K562 (cell line): ENCODE measurements around the gene MLLT1. TPM values are rescaled to one million over a fixed set of nuclear protein-coding genes. Genes with fewer than 3 reads are reported as not detected.

Experiments used
- ATAC-seq: fragments of 200-7000 bp; cut with Tn5 transposase; 3 replicates; pipeline ENCODE4 v1.9.1; 2020; ENCODE audit warnings: moderate library complexity
- BruUV-seq: library from RNA; stranded (reverse); fragments of 400-500 nt; replicated peaks from 2 replicates; lab custom pipeline; 2021; lab: Mats Ljungman, UMichigan
- CTCF ChIA-PET: fragments of 300-600 bp; formaldehyde crosslinking; extraction: SDS; loops from one replicate; lab custom pipeline; 2021; ENCODE audit warnings: low intra/inter-chr PET ratio; lab: Yijun Ruan, JAX
- POLR2A ChIA-PET: fragments of 300-600, 350-650 bp; sonication (Branson Sonifier 250); formaldehyde crosslinking; extraction: SDS; loops from one replicate; lab custom pipeline; 2021; ENCODE audit warnings: antibody characterized with exemption, inconsistent platforms; lab: Yijun Ruan, JAX
- DNase-seq, 4 experiments: peaks; one replicate each; pipeline versions ENCODE4 v3.0.0 to v3.0.0-alpha.2; 2011 to 2018; ENCODE audit warnings: low spot score in 3 of 4, mixed read lengths in 3 of 4; ENCODE audit errors: extremely low read depth in 1 of 4
- FAIRE-seq: peaks from 2 replicates; lab custom pipeline; 2011; peaks lifted over from hg19 to GRCh38; lab: Jason Lieb, UNC
- H2AFZ ChIP-seq: 2 replicates; pipeline ENCODE4 v1.6.0; 2011; ENCODE audit warnings: low read depth, low read length, control low read depth, inconsistent platforms
- H3K27ac ChIP-seq: fragments of 200-600 bp; 3 replicates; pipeline ENCODE4 v1.8.0; 2011; ENCODE audit warnings: low read depth, mild to moderate bottlenecking, control low read depth, inconsistent platforms, low read length, moderate library complexity, mixed read lengths; ENCODE audit errors: extremely low read depth
- H3K27me3 ChIP-seq, 2 experiments: fragments of 300-600 bp in 1 of 2; 2 replicates in 1 of 2; 3 replicates in 1 of 2; pipeline versions ENCODE4 v1.6.0 to v1.8.0; 2011; ENCODE audit warnings: inconsistent platforms in 2 of 2, low read length in 2 of 2, mild to moderate bottlenecking in 1 of 2, mixed read lengths in 1 of 2, moderate library complexity in 1 of 2; ENCODE audit not compliant: control insufficient read depth in 2 of 2, insufficient read depth in 2 of 2
- H3K36me3 ChIP-seq: fragments of 300-600 bp; 3 replicates; pipeline ENCODE4 v1.8.0; 2011; ENCODE audit warnings: mild to moderate bottlenecking, low read length, inconsistent platforms; ENCODE audit not compliant: control insufficient read depth, insufficient read depth
- H3K4me1 ChIP-seq, 2 experiments: fragments of 200-600 bp in 1 of 2; replicated peaks in 1 of 2; 2 replicates in 1 of 2; 3 replicates in 1 of 2; pipeline versions ENCODE4 v1.5.1 to v1.8.0; 2011; ENCODE audit warnings: inconsistent platforms in 2 of 2, low read length in 2 of 2, mild to moderate bottlenecking in 1 of 2, mixed read lengths in 1 of 2, moderate library complexity in 1 of 2; ENCODE audit not compliant: control insufficient read depth in 2 of 2, insufficient read depth in 2 of 2
- H3K4me2 ChIP-seq: 2 replicates; pipeline ENCODE4 v1.6.1; 2011; ENCODE audit warnings: low read length, control low read depth, inconsistent platforms, mixed read lengths; ENCODE audit not compliant: insufficient read depth
- H3K4me3 ChIP-seq: fragments of 200-600 bp; sonication (generic), shearing (Covaris generic); 2 replicates; pipeline ENCODE4 v1.5.1; 2016; ENCODE audit warnings: control low read depth, inconsistent platforms
- H3K79me2 ChIP-seq: fragments of 200-600 bp; 3 replicates; pipeline ENCODE4 v1.8.0; 2011; ENCODE audit warnings: low read length, inconsistent platforms; ENCODE audit not compliant: control insufficient read depth, insufficient read depth
- H3K9ac ChIP-seq, 2 experiments: 2 replicates each; pipeline versions ENCODE4 v1.6.0 to v1.6.1; 2011; ENCODE audit warnings: low read depth in 2 of 2, low read length in 2 of 2, control low read depth in 1 of 2, inconsistent platforms in 1 of 2, mild to moderate bottlenecking in 1 of 2, mixed read lengths in 1 of 2; ENCODE audit not compliant: insufficient read depth in 1 of 2
- H3K9me1 ChIP-seq: one replicate; pipeline ENCODE4 v1.6.0; 2011; ENCODE audit warnings: inconsistent platforms, mild to moderate bottlenecking, low read length, moderate library complexity; ENCODE audit not compliant: control insufficient read depth, insufficient read depth
- H3K9me3 ChIP-seq: replicated peaks from 2 replicates; pipeline ENCODE4 v1.5.1; 2011; ENCODE audit warnings: low read depth, low read length, inconsistent platforms; ENCODE audit not compliant: control insufficient read depth, insufficient read depth
- H4K20me1 ChIP-seq: replicated peaks from 2 replicates; pipeline ENCODE4 v1.6.1; 2011; ENCODE audit warnings: low read length, inconsistent platforms, mixed read lengths; ENCODE audit not compliant: control insufficient read depth, insufficient read depth
- ARHGAP35 ChIP-seq: fragments of 450-650 bp; IDR thresholded peaks from 2 replicates; pipeline ENCODE4 v1.6.1; 2018; ENCODE audit not compliant: partially characterized antibody
- ARID2 ChIP-seq: fragments of 450-650 bp; IDR thresholded peaks from 2 replicates; pipeline ENCODE4 v1.6.1; 2017; ENCODE audit warnings: antibody characterized with exemption, mild to moderate bottlenecking
- CBFA2T3 ChIP-seq: fragments of 450-650 bp; IDR thresholded peaks from 2 replicates; pipeline ENCODE4 v1.6.1; 2017
- EGR1 ChIP-seq: fragments of 450-650 bp; conservative IDR thresholded peaks from 2 replicates; pipeline ENCODE4 v1.6.1; 2017; ENCODE audit warnings: mild to moderate bottlenecking
- ELF4 ChIP-seq: fragments of 450-650 bp; formaldehyde crosslinking; IDR thresholded peaks from 2 replicates; pipeline ENCODE4 v1.4.0; 2022; ENCODE audit warnings: missing genetic modification characterization
- GTF2F1 ChIP-seq: IDR thresholded peaks from 2 replicates; pipeline ENCODE4 v1.6.1; 2011; ENCODE audit warnings: low read depth, low read length, improper control_type of control experiment
- JUND ChIP-seq, 2 experiments: IDR thresholded peaks; 2 replicates in 1 of 2; 3 replicates in 1 of 2; pipeline ENCODE4 v1.6.1; 2011; ENCODE audit warnings: borderline replicate concordance in 2 of 2, low read depth in 2 of 2, low read length in 2 of 2, improper control_type of control experiment in 1 of 2, missing biosample characterization in 1 of 2, missing genetic modification characterization in 1 of 2, missing genetic modification reagents in 1 of 2
- KDM1A ChIP-seq, 2 experiments: fragments of 450-650 bp; IDR thresholded peaks; 2 replicates each; pipeline ENCODE4 v1.6.1; 2016; ENCODE audit warnings: mild to moderate bottlenecking in 2 of 2
- MYNN ChIP-seq, 2 experiments: sonication (generic); formaldehyde crosslinking in 1 of 2; IDR thresholded peaks; 2 replicates each; pipeline versions ENCODE4 v1.5.0 to v1.6.1; 2016 to 2020; ENCODE audit warnings: antibody characterized with exemption in 1 of 2, missing genetic modification reagents in 1 of 2
- NBN ChIP-seq: fragments of 450-650 bp; IDR thresholded peaks from 2 replicates; pipeline ENCODE4 v1.6.1; 2016; ENCODE audit warnings: low read depth, mild to moderate bottlenecking
- NCOR1 ChIP-seq: fragments of 450-650 bp; IDR thresholded peaks from 2 replicates; pipeline ENCODE4 v1.6.1; 2016; ENCODE audit warnings: mild to moderate bottlenecking, moderate library complexity
- NRF1 ChIP-seq, 2 experiments: fragments of 450-650 bp; IDR thresholded peaks in 1 of 2; conservative IDR thresholded peaks in 1 of 2; 2 replicates each; pipeline ENCODE4 v1.6.1; 2014; ENCODE audit warnings: mild to moderate bottlenecking in 2 of 2
- PATZ1 ChIP-seq: fragments of 250-450 bp; sonication (Bioruptor Pico); IDR thresholded peaks from 2 replicates; pipeline ENCODE4 v1.5.0; 2020; ENCODE audit warnings: mild to moderate bottlenecking, borderline replicate concordance
- SMAD1 ChIP-seq: fragments of 150-350 bp; IDR thresholded peaks from 2 replicates; pipeline ENCODE4 v1.6.1; 2014; ENCODE audit warnings: low read length, low read depth; ENCODE audit not compliant: partially characterized antibody
- SMARCA5 ChIP-seq: fragments of 450-650 bp; IDR thresholded peaks from 2 replicates; pipeline ENCODE4 v1.6.1; 2016
- TSC22D4 ChIP-seq: fragments of 450-650 bp; IDR thresholded peaks from 2 replicates; pipeline ENCODE4 v1.6.1; 2016; ENCODE audit warnings: missing genetic modification characterization, missing biosample characterization, control low read depth
- XRCC4 ChIP-seq: IDR thresholded peaks from one replicate; pipeline ENCODE4 v1.6.1; 2011; ENCODE audit not compliant: insufficient read depth, insufficient read length; ENCODE audit errors: extremely low read depth
- ZBTB43 ChIP-seq: sonication (generic); formaldehyde crosslinking; IDR thresholded peaks from 2 replicates; pipeline ENCODE4 v1.8.0; 2023; ENCODE audit warnings: mild to moderate bottlenecking, missing genetic modification reagents
- ZNF444 ChIP-seq: fragments of 250-450 bp; sonication (Bioruptor Pico); IDR thresholded peaks from 2 replicates; pipeline ENCODE4 v1.4.0; 2020; ENCODE audit warnings: mild to moderate bottlenecking, moderate library complexity
- ZNF77 ChIP-seq: fragments of 250-450 bp; sonication (Bioruptor Pico); IDR thresholded peaks from 2 replicates; pipeline ENCODE4 v1.5.0; 2020
- WGBS: fragments of 100-300 bp; shearing (Covaris generic); methylation state at CpG from one replicate; pipeline ENCODE4 v1.1.6; 2016; ENCODE audit warnings: low coverage, mixed read lengths; ENCODE audit not compliant: insufficient coverage; ENCODE audit errors: missing lambda C conversion rate; 5-methylcytosine and 5-hydroxymethylcytosine counted together
- in situ Hi-C: fragments of 300-500 bp; cut with MboI; formaldehyde crosslinking; loops from 4 replicates; pipeline ENCODE4 v1.15.0; 2018; ENCODE audit warnings: inconsistent platforms, mixed read lengths
- intact Hi-C: fragments of 100-400 bp; cut with micrococcal nuclease; formaldehyde crosslinking; loops from 2 replicates; pipeline ENCODE4 v1.14.2; 2022
- polyA plus RNA-seq, 8 experiments: library from polyadenylated mRNA; depleted of rRNA in 4 of 8; stranded (reverse) in 5 of 8; unstranded in 3 of 8; fragments of >200 nt; fragmentation: Nextera tagmentation in 2 of 8; fragmentation: Illumina TruSeq in 1 of 8; extraction: Ambion mirVana in 2 of 8; extraction: Trizol in 1 of 8; gene quantifications; 2 replicates each; pipeline versions ENCODE4 v1.2.1 to v1.2.3, GENCODE V29; 2011 to 2014; ENCODE audit warnings: inconsistent platforms in 1 of 8, missing spikeins in 1 of 8
- total RNA-seq, 7 experiments: library from RNA; depleted of rRNA in 6 of 7; stranded (reverse); fragments of >200 nt in 6 of 7; fragmentation: Illumina TruSeq in 2 of 7; extraction: Trizol in 2 of 7; gene quantifications; 2 replicates each; pipeline versions ENCODE4 v1.2.1 to v1.2.3, GENCODE V29; 2011 to 2021; ENCODE audit warnings: low replicate concordance in 1 of 7
- TF ChIP-seq, protein P1 (sequence below): fragments of 450-650 bp; IDR thresholded peaks from 2 replicates; pipeline ENCODE4 v1.6.1; 2016; ENCODE audit warnings: low read depth, mild to moderate bottlenecking, moderate library complexity

The MLLT1 gene
- total and polyA plus RNA-seq, 9 of the 15 experiments (the other 6 are each of a cell fraction or from before 2014, with no cell fraction given), result 0.23 to 63.5 (median 15.4) TPM

DNA sequence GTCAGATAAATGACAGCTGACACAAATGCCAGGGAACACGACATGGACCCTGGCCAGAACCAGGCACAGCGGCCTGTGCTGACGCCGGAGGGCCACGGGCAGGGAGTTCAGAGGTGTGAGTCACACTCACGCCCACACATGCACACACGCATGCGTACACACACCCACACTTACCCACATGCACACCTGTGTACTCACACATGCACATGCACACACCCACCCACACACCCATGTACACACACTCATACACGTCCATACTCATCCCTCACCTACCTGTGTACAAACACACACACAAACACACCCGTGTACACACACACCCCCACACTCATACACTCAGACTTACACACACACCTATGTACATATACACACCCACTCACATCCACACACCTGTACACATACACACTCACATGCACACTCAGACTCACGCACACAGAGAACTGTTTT, 40.4 kb downstream of the MLLT1 start:
- peak in 2 of 4 experiments; percentile 44 to 48 for DNase-seq
- Histone ChIP-seq H2AFZ (no peak overlapping the region), H3K4me3 (no peak overlapping the region), H4K20me1 (peaks cover 44% of the 10 kb centered on the region), H3K27me3 (no peaks in the 10 kb centered on the region), H3K9me1 (peaks cover 27% of the 10 kb centered on the region), H3K79me2 (peaks cover 92% of the 10 kb centered on the region), H3K4me2 (0 out of 2 replicates have a peak overlapping the region, but pooled peaks have one; percentile 10), H3K9ac (no peak overlapping the region), H3K9me3 (no peaks in the 10 kb centered on the region), H3K4me1 (peaks cover 28 to 66% of the 10 kb centered on the region in 2 experiments), H3K36me3 (peaks cover 9% of the 10 kb centered on the region; the same call in 2 of the 3 replicates), H3K27ac (no peak overlapping the region; the same call in 2 of the 3 replicates)
- no TSS peak for BruUV-seq
- intact Hi-C loops (no loop called here), in situ Hi-C loops (no loop called here)
- peak; percentile 69 for FAIRE-seq
- 52% methylated on average over 7 of the region's 11 CpGs for WGBS
- CTCF ChIA-PET, result no interaction called here
- POLR2A ChIA-PET, result no interaction called here
- ATAC-seq, result no peak
- TF ChIP-seq ELF4 (CRISPR knock-in tag), result peak; percentile 87
- TF ChIP-seq, protein P1, sequence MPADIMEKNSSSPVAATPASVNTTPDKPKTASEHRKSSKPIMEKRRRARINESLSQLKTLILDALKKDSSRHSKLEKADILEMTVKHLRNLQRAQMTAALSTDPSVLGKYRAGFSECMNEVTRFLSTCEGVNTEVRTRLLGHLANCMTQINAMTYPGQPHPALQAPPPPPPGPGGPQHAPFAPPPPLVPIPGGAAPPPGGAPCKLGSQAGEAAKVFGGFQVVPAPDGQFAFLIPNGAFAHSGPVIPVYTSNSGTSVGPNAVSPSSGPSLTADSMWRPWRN, result no peak
- peak; percentile 95; the same call in 1 of the 2 replicates for TF ChIP-seq TSC22D4 (tag)
- TF ChIP-seq PATZ1 (CRISPR knock-in tag), result no peak
- peak; percentile 25 to 31; a peak in 1 of 4 replicates for TF ChIP-seq NRF1 (conservative IDR thresholded peaks at IDR 0.05 in 1 of 2, IDR thresholded peaks at IDR 0.05 in 1 of 2)
- no peak for TF ChIP-seq ZNF77
- TF ChIP-seq ZNF444 (CRISPR knock-in tag), result no peak
- TF ChIP-seq MYNN (IDR thresholded peaks at IDR 0.05), result peak; percentile 79
- TF ChIP-seq MYNN (CRISPR knock-in tag; IDR thresholded peaks at IDR 0.05), result no peak
- TF ChIP-seq GTF2F1, result no peak
- no peak for TF ChIP-seq NBN
- TF ChIP-seq ARHGAP35, result peak; percentile 54
- peak in 1 of 2 experiments; percentile 98; a peak in 2 of 4 replicates for TF ChIP-seq KDM1A (IDR thresholded peaks at IDR 0.05)
- no peak for TF ChIP-seq SMAD1
- peak; percentile 81; the same call in 1 of the 2 replicates for TF ChIP-seq ZBTB43
- TF ChIP-seq SMARCA5, result 0 out of 2 replicates have a peak, but pooled peaks have one; percentile 7
- TF ChIP-seq NCOR1, result 0 out of 2 replicates have a peak, but pooled peaks have one; percentile 12
- TF ChIP-seq JUND (IDR thresholded peaks at IDR 0.05; ENCODE audit: borderline replicate concordance, low read depth, low read length), result 0 out of 2 replicates have a peak, but pooled peaks have one; percentile 35
- no peak for TF ChIP-seq JUND (tag; IDR thresholded peaks at IDR 0.05; ENCODE audit: borderline replicate concordance, low read depth, low read length)
- TF ChIP-seq CBFA2T3, result peak; percentile 35; the same call in 1 of the 2 replicates
- peak; percentile 73 for TF ChIP-seq ARID2
- TF ChIP-seq EGR1, result peak; percentile 89
- TF ChIP-seq XRCC4, result no peak
